22Rv1 (cell line): ENCODE data around the gene ARAP1.

Experiments
- ZFX ChIP-seq: fragments of 450-650 bp; IDR thresholded peaks from 2 replicates; pipeline ENCODE4 v1.6.1; 2017; ENCODE audit warnings: antibody characterized with exemption, borderline replicate concordance
- TF ChIP-seq, protein P1 (sequence below): fragments of 450-650 bp; IDR thresholded peaks from 2 replicates; pipeline ENCODE4 v1.5.1; 2017; ENCODE audit warnings: mild to moderate bottlenecking

DNA sequence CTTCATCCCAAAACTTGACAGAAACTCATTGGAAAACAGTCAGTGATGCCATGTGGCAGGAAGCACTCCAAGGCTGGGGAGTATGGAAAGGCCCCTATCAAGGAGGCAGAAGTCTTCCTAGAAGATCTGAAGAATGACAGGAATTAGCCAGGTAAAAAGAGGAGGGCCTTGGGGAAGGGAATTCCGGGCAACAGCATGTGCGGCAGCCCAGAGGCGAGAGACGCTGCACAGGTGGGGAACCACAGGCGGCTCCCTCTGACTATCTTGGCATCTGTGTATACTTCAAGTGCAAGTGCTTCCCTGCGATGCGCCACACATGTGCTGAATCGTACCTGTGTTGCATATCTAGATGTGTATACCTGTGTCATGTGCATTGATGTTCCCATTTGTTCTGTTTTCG is 90.7 kb downstream of the ARAP1 start:
- TF ChIP-seq, protein P1, sequence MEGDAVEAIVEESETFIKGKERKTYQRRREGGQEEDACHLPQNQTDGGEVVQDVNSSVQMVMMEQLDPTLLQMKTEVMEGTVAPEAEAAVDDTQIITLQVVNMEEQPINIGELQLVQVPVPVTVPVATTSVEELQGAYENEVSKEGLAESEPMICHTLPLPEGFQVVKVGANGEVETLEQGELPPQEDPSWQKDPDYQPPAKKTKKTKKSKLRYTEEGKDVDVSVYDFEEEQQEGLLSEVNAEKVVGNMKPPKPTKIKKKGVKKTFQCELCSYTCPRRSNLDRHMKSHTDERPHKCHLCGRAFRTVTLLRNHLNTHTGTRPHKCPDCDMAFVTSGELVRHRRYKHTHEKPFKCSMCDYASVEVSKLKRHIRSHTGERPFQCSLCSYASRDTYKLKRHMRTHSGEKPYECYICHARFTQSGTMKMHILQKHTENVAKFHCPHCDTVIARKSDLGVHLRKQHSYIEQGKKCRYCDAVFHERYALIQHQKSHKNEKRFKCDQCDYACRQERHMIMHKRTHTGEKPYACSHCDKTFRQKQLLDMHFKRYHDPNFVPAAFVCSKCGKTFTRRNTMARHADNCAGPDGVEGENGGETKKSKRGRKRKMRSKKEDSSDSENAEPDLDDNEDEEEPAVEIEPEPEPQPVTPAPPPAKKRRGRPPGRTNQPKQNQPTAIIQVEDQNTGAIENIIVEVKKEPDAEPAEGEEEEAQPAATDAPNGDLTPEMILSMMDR, result no peak
- no peak for TF ChIP-seq ZFX
